Right ventricle myocardium superior (tissue), 1 donor: ENCODE results near the gene MAT2A. TPM values are rescaled to one million over a fixed set of nuclear protein-coding genes. Genes with fewer than 3 reads are reported as not detected.
"Not testable (repeated sequence)": the region's sequence is repeated elsewhere in the genome, so short reads cannot be mapped to it uniquely, and the experiment has no call there.

ENCODE experiments used
- ATAC-seq: fragments of 200-7000 bp; cut with Tn5 transposase; one replicate; pipeline ENCODE4 v1.9.1; 2020; ENCODE audit warnings: mild to moderate bottlenecking; ENCODE audit not compliant: poor library complexity
- DNase-seq: peaks from one replicate; pipeline ENCODE4 v3.0.0-alpha.2; 2020
- intact Hi-C: fragments of 100-400 bp; cut with DNase I; formaldehyde crosslinking; loops from one replicate; pipeline ENCODE4 v1.11.2; 2022
- total RNA-seq: library from RNA; stranded (reverse); fragmentation: NEBNext Ultra II Directional; extraction: Animal tissue kit (Norgen Biotek cat#: 25700); gene quantifications from one replicate; pipeline ENCODE4 v1.2.1, GENCODE V29; 2021
- donor health status: DM: no; HTN: yes; CAD: no; lungs with severe emphysema.

The MAT2A gene
- total RNA-seq, 1 donor from 2014 or later = 116 TPM

DNA sequence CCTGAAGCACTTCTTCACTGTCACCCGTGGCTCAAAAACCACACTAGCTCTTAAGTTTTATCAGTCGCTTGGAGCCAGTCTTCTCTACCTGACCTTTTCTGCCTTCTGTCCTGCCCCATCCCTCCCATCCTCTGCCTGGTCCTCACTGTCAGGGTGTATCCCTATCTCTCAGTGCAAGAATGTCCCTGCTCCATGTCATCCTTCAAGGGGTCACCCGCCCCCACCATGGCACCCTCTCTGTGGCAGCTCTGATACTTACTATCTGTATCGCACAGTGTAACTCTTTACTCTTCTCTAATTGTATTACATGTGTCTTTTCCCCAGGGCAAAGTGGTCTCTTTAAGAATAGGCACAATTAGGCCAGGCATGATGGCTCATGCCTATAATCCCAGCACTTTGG lies 49.7 kb downstream of the MAT2A start:
- ATAC-seq = no peak
- intact Hi-C loops = no loop called here
- DNase-seq = no peak

DNA sequence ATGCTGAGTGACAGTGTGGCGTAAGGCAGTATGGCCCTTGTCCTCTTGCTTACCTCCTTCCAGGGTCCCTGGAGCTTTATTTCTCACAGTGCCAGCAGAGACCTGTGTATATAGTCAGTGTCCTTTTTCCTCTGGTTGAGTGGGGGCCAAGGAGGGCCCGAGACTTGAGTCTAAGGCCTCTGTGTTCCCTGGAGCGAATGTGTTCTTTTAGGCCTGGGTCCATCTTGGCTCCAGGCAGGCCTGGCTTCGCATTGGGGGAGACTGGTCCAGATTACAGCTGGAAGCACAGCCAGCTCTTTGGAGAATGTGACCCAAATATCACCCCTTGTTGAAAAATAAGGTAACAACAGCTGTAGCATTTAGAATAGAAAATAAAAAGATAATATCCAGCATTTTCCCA lies 50.2 kb downstream of the MAT2A start:
- peak; percentile 39 for ATAC-seq
- DNase-seq = peak; percentile 73
- intact Hi-C loops = no loop called here

- ATAC-seq (peak; percentile 4), DNase-seq (peak; percentile 59)
- intact Hi-C loops = no loop called here
These were observed 51.2 kb downstream of the MAT2A start for GRCh38 chr2:85589982-85590791.

DNA sequence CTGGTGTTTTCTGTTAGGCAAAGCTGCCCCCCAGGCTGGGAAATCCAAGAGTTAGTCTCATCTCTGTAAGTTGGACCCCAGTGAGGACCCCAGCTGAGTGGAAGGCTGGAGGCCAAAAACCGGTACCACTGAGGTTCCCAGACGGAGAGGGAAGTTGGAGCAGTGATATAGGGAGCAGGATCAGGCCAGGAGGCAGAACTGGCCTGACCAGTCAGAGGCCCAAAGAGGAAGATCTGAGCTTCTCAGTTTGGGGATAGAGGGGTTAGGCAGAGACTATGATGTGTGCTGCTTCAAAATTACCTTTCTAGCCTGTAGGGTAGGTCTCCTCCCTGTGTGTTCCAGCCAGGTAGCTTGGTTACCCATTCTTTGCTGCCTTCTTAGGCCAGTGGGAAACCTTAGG lies 52.0 kb downstream of the MAT2A start:
- intact Hi-C loops = no loop called here
- ATAC-seq = no peak
- DNase-seq = no peak

DNA sequence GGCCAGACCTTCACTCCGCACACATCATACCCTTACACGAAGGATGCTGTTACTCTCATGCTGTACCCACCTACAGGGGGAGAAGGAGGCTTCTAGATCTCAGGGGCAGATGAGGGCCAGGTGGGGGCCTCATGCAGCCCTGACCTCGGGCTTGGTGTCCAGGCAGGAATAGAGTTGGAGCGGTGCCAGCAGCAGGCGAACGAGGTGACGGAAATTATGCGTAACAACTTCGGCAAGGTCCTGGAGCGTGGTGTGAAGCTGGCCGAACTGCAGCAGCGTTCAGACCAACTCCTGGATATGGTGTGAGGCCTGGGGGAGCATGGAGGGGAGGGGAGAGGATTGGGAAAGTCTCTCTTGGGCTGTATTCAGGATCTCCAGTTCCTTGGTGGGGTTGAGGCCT lies 52.6 kb downstream of the MAT2A start:
- no peak for ATAC-seq
- DNase-seq = no peak
- intact Hi-C loops = no loop called here

DNA sequence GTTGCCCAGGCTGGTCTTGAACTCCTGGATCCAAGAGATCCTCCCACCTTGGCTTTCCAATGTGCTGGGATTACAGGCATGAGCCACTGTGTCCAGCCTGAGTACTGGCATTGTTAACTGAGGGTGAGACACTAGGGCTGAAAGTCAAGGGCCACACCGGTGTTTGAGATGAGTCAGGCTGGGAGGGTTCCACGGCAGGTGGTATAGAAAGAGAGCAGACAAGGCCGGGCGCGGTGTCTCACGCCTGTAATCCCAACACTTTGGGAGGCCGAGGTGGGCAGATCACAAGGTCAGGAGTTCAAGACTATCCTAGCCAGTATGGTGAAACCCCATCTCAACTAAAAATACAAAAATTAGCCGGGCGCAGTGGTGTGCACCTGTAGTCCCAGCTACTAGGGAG lies 53.3 kb downstream of the MAT2A start:
- DNase-seq, intact Hi-C loops, ATAC-seq: not testable (repeated sequence)

- ATAC-seq = no peak
- no peak for DNase-seq
- intact Hi-C loops = no loop called here
These were observed 54.1 kb downstream of the MAT2A start for GRCh38 chr2:85593023-85593422.

Other genes with a start within 250 kb of the MAT2A start
- 59.9 TPM for gene TGOLN2, start 211.2 kb upstream of the MAT2A start, total RNA-seq
- 39.8 TPM for gene RETSAT, start 184.6 kb upstream of the MAT2A start, total RNA-seq
- 9.0 TPM for gene ELMOD3, start 184.4 kb upstream of the MAT2A start, total RNA-seq
- gene CAPG, start 128.8 kb upstream of the MAT2A start, total RNA-seq = 3.4 TPM
- gene SH2D6, start 120.5 kb upstream of the MAT2A start, total RNA-seq = 0.24 TPM
- 25.1 TPM for gene GGCX, start 22.3 kb downstream of the MAT2A start, total RNA-seq
- 16.9 TPM for gene VAMP8, start 38.4 kb downstream of the MAT2A start, total RNA-seq
- 56.3 TPM for gene VAMP5, start 45.3 kb downstream of the MAT2A start, total RNA-seq
- 74.5 TPM for gene RNF181, start 56.6 kb downstream of the MAT2A start, total RNA-seq
- gene TMEM150A, start 63.5 kb downstream of the MAT2A start, total RNA-seq = 9.5 TPM
- 26.5 TPM for gene C2orf68, start 72.9 kb downstream of the MAT2A start, total RNA-seq
- 27.3 TPM for gene USP39, start 77.0 kb downstream of the MAT2A start, total RNA-seq
- 0.46 TPM for gene SFTPB, start 129.0 kb downstream of the MAT2A start, total RNA-seq
- gene GNLY, start 155.2 kb downstream of the MAT2A start, total RNA-seq = 1.7 TPM
- gene ATOH8, start 214.8 kb downstream of the MAT2A start, total RNA-seq = 25.8 TPM